ENCODE measurements around the gene GALNT1. TPM values are rescaled to one million over a fixed set of nuclear protein-coding genes. Genes with fewer than 3 reads are reported as not detected.

Gene GALNT1
- total and polyA plus RNA-seq, 2 of the 4 experiments (the other 2 are of a cell fraction) = 24.9 to 43.9 TPM

DNA sequence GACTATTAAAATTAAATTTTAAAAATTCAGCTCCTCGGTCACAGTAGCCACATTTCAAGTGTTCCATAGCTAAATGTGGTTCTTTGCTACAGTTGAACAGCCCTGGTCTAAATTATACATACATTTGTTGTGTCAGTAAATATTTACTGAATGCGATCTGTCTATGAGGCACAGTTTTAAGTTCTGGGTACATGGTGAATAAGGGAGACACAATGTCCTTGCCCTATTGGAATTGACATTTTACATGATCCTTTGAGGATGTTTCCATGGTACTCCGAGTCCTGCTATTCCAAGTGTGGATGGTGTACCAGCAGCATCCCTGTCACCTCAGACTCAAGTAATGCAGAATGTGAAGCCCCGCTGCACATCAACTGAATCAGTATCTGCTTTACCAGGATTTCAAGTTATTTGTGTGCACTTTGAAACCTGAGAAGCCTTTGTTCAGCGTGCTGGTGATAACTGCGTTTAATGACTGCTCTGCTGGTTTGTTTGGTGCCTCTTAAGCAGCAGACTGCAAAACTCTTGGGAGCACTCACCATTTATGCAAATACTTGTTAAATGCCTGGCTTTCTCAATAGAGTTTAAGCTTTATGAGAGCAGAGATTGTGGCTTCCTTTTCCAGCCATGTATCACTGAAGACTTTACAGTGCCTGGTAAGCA is 1.5 kb downstream of the GALNT1 start:
- Histone ChIP-seq H3K4ac (ENCODE audit: low read depth, low read length) (no peak overlapping the region), H3K4me2 (ENCODE audit: low read depth, low read length) (peak overlapping the region; percentile 97), H2AK5ac (ENCODE audit: low read depth, low read length) (no peak overlapping the region), H3K27ac (ENCODE audit: insufficient read depth, low read length) (no peak overlapping the region), H2BK15ac (ENCODE audit: low read depth, low read length) (no peak overlapping the region), H3K9ac (ENCODE audit: low read depth, low read length) (peak overlapping the region; percentile 82; the same call in 1 of the 2 replicates), H3K4me1 (ENCODE audit: control insufficient read depth, insufficient read depth, low read length) (peaks cover 5% of the 10 kb centered on the region), H2AFZ (replicated peaks; ENCODE audit: low read length, poor library complexity) (no peak overlapping the region), H3K36me3 (ENCODE audit: control insufficient read depth, insufficient read depth, low read length) (0 out of 2 replicates have a peak, but pooled peaks cover 1% of the 10 kb centered on the region), H4K91ac (ENCODE audit: insufficient read depth, low read depth, low read length) (no peak overlapping the region), H3K56ac (ENCODE audit: extremely low read depth, insufficient read depth, low read length) (no peak overlapping the region), H4K20me1 (ENCODE audit: insufficient read depth, low read length) (peaks cover 28% of the 10 kb centered on the region; the same call in 1 of the 2 replicates), H3K79me1 (ENCODE audit: low read depth in 1 of 2, low read length in 2 of 2) (peaks cover 20 to 39% of the 10 kb centered on the region in 2 experiments), H2AK9ac (replicated peaks; ENCODE audit: low read depth, low read length, poor library complexity) (no peak overlapping the region), H3K4me3 (ENCODE audit: insufficient read depth, low read depth, low read length) (peak overlapping the region; percentile 76), H3K9me3 (ENCODE audit: control insufficient read depth, insufficient read depth, low read length) (peaks cover 2% of the 10 kb centered on the region; the same call in 1 of the 2 replicates), H2BK20ac (ENCODE audit: low read depth, low read length) (no peak overlapping the region), H3K9me1 (ENCODE audit: insufficient read depth, low read length) (peaks cover 3% of the 10 kb centered on the region; the same call in 1 of the 2 replicates), H4K5ac (ENCODE audit: low read depth, low read length) (no peak overlapping the region), H2BK120ac (ENCODE audit: low read depth, low read length) (no peak overlapping the region), H4K8ac (ENCODE audit: low read depth in 2 of 2, low read length in 2 of 2) (no peak overlapping the region), H3K18ac (ENCODE audit: low read depth, low read length) (no peak overlapping the region), H3K27me3 (ENCODE audit: control insufficient read depth, insufficient read depth, low read length) (no peaks in the 10 kb centered on the region), H2BK5ac (ENCODE audit: low read depth, low read length, poor library complexity, severe bottlenecking) (no peak overlapping the region), H3K14ac (replicated peaks; ENCODE audit: low read depth, low read length) (no peak overlapping the region; the same call in 1 of the 2 replicates), H3K23ac (ENCODE audit: low read depth, low read length) (peak overlapping the region; percentile 93)
- dilution Hi-C loops (cut with HindIII; ENCODE audit: low sequenced_read_pairs, unreplicated experiment) = no loop called here
- no peak for TF ChIP-seq FOS (IDR thresholded peaks at IDR 0.05; ENCODE audit: low read depth, low read length)
- TF ChIP-seq, protein P1, sequence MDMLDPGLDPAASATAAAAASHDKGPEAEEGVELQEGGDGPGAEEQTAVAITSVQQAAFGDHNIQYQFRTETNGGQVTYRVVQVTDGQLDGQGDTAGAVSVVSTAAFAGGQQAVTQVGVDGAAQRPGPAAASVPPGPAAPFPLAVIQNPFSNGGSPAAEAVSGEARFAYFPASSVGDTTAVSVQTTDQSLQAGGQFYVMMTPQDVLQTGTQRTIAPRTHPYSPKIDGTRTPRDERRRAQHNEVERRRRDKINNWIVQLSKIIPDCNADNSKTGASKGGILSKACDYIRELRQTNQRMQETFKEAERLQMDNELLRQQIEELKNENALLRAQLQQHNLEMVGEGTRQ (IDR thresholded peaks at IDR 0.05; ENCODE audit: low read depth, low read length) = no peak
- 60% methylated on average over 1 of the region's 6 CpGs; no CpG with 5 or more reads in 1 of the 2 experiments for whole genome bisulfite sequencing, 2 experiments (ENCODE audit: extremely low coverage in 2 of 2, insufficient read length in 1 of 2)
- ChIA-PET CTCF (interaction anchor here (0.5 kb wide), 1 partner anchor 564 kb away, joined by 6 read pairs; no protein-coding TSS in a partner anchor), POLR2A (ENCODE audit: unreplicated experiment) (interaction anchor here (1.0 kb wide), 1 partner anchor 52 kb away, joined by 4 read pairs; no protein-coding TSS in a partner anchor)
- ATAC-seq (ENCODE audit: low read depth) = 0 out of 2 replicates have a peak, but pooled peaks have one; percentile 3
- in situ Hi-C loops (cut with MboI; ENCODE audit: low sequenced_read_pairs) = no loop called here
- TSS peak; percentile 18 for BruUV-seq (replicated peaks)
- DNase-seq = peak; percentile 45
- intact Hi-C loops (cut with micrococcal nuclease) = loop anchor here (5.0 kb wide), 2 partner anchors 34 to 54 kb away; no protein-coding TSS in a partner anchor
